ENCODE results near the gene VPS8.

DNA sequence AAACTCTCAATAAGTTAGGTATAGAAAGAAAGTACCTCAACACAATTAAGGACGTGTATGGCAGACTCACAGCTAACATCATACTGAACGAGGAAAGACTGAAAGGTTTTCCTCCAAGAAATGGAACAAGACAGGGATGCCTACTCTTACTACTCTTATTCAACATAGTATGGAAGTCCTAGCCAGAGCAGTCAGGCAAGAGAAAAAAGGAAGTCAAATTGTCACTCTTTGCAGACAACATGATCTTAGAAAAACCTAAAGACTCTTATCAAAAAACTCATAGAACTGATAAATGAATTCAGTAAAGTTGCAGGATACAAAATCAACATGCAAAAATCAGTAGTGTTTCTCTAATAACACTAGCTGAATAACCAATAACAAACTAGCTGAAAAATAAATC lies 244.9 kb downstream of the VPS8 start:
- TF ChIP-seq POLR2A (IDR thresholded peaks at IDR 0.05) (no peak), EP300 (IDR thresholded peaks at IDR 0.05) (no peak)
- TF ChIP-seq, protein P1, sequence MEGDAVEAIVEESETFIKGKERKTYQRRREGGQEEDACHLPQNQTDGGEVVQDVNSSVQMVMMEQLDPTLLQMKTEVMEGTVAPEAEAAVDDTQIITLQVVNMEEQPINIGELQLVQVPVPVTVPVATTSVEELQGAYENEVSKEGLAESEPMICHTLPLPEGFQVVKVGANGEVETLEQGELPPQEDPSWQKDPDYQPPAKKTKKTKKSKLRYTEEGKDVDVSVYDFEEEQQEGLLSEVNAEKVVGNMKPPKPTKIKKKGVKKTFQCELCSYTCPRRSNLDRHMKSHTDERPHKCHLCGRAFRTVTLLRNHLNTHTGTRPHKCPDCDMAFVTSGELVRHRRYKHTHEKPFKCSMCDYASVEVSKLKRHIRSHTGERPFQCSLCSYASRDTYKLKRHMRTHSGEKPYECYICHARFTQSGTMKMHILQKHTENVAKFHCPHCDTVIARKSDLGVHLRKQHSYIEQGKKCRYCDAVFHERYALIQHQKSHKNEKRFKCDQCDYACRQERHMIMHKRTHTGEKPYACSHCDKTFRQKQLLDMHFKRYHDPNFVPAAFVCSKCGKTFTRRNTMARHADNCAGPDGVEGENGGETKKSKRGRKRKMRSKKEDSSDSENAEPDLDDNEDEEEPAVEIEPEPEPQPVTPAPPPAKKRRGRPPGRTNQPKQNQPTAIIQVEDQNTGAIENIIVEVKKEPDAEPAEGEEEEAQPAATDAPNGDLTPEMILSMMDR (IDR thresholded peaks at IDR 0.05), result no peak
